Panc1 (cell line): ENCODE results near the gene EHD4. TPM values are rescaled to one million over a fixed set of nuclear protein-coding genes. Genes with fewer than 3 reads are reported as not detected.

Source experiments
- ATAC-seq: fragments of 200-7000 bp; cut with Tn5 transposase; 2 replicates; pipeline ENCODE4 v1.9.1; 2020; ENCODE audit warnings: mild to moderate bottlenecking, moderate library complexity
- BruUV-seq: library from RNA; stranded (reverse); fragments of 400-500 nt; replicated peaks from 2 replicates; lab custom pipeline; 2021; lab: Mats Ljungman, UMichigan
- CTCF ChIA-PET: fragments of 300-600 bp; sonication (Branson Sonifier 250); formaldehyde crosslinking; loops from one replicate; lab custom pipeline; 2022; ENCODE audit warnings: antibody characterized with exemption; lab: Charles Lee
- POLR2A ChIA-PET: fragments of 300-600 bp; sonication (Branson Sonifier 250); formaldehyde crosslinking; loops from one replicate; lab custom pipeline; 2022; ENCODE audit warnings: antibody characterized with exemption; lab: Charles Lee
- DNase-seq: peaks from one replicate; pipeline ENCODE4 v3.0.0-alpha.2; 2010; ENCODE audit warnings: low read depth, low spot score
- H3K27ac ChIP-seq: 2 replicates; pipeline ENCODE4 v1.5.1; 2011; ENCODE audit warnings: mild to moderate bottlenecking, low read length, inconsistent platforms
- H3K27me3 ChIP-seq: fragments of 200-500 bp; sonication (Bioruptor generic); 2 replicates; pipeline ENCODE4 v1.6.0; 2014; ENCODE audit warnings: low read length, inconsistent platforms; ENCODE audit not compliant: control insufficient read depth, insufficient read depth
- H3K36me3 ChIP-seq: fragments of 200-500 bp; sonication (Bioruptor generic); 2 replicates; pipeline ENCODE4 v1.5.1; 2014; ENCODE audit warnings: inconsistent platforms, mild to moderate bottlenecking, low read length, moderate library complexity; ENCODE audit not compliant: control insufficient read depth, insufficient read depth
- H3K4me1 ChIP-seq: 2 replicates; pipeline ENCODE4 v1.5.1; 2011; ENCODE audit warnings: inconsistent platforms, mild to moderate bottlenecking, low read length, moderate library complexity; ENCODE audit not compliant: control insufficient read depth, insufficient read depth
- H3K4me3 ChIP-seq, 2 experiments: 2 replicates each; pipeline ENCODE4 v1.5.1; 2011 to 2012; ENCODE audit warnings: low read depth in 2 of 2, low read length in 2 of 2, mild to moderate bottlenecking in 2 of 2, inconsistent platforms in 1 of 2, moderate library complexity in 1 of 2
- H3K9me3 ChIP-seq: fragments of 200-500 bp; sonication (Bioruptor generic); 2 replicates; pipeline ENCODE4 v1.5.1; 2014; ENCODE audit warnings: low read depth, mild to moderate bottlenecking, inconsistent platforms, low read length, moderate library complexity; ENCODE audit not compliant: control insufficient read depth, insufficient read depth
- POLR2AphosphoS5 ChIP-seq: IDR thresholded peaks from 2 replicates; pipeline ENCODE4 v1.6.1; 2012; ENCODE audit warnings: mild to moderate bottlenecking, low read depth, low read length, moderate library complexity
- SIN3A ChIP-seq: IDR thresholded peaks from 2 replicates; pipeline ENCODE4 v1.6.1; 2012; ENCODE audit warnings: low read depth, mild to moderate bottlenecking, low read length, moderate library complexity, borderline replicate concordance; ENCODE audit not compliant: insufficient read depth
- TCF7L2 ChIP-seq: IDR thresholded peaks from 2 replicates; pipeline ENCODE4 v1.6.1; 2011; ENCODE audit warnings: mild to moderate bottlenecking, low read depth, low read length, inconsistent platforms
- in situ Hi-C: cut with HindIII; loops from 2 replicates; pipeline ENCODE4 v1.10.0; 2016; ENCODE audit warnings: low sequenced_read_pairs, low pct_unique_long_range_greater_than_20kb
- intact Hi-C: fragments of 100-400 bp; cut with micrococcal nuclease; formaldehyde crosslinking; loops from one replicate; pipeline ENCODE4 v1.10.0; 2022; ENCODE audit not compliant: unreplicated experiment
- total RNA-seq: library from RNA; stranded (reverse); gene quantifications from one replicate; pipeline ENCODE4 v1.2.1, GENCODE V29; 2021; ENCODE audit not compliant: unreplicated experiment
- TF ChIP-seq, protein P1 (sequence below), 2 experiments: IDR thresholded peaks; 2 replicates each; pipeline ENCODE4 v1.6.1; 2011 to 2012; ENCODE audit warnings: low read depth in 2 of 2, control low read depth in 1 of 2, low read length in 1 of 2, mild to moderate bottlenecking in 1 of 2, moderate library complexity in 1 of 2; ENCODE audit not compliant: insufficient read depth in 1 of 2
- TF ChIP-seq, protein P2 (sequence below): fragments of 450-650 bp; IDR thresholded peaks from 2 replicates; pipeline ENCODE4 v1.5.1; 2017; ENCODE audit warnings: mild to moderate bottlenecking

EHD4 gene
- total RNA-seq, 1 experiment from 2014 or later, result 43.2 TPM

DNA sequence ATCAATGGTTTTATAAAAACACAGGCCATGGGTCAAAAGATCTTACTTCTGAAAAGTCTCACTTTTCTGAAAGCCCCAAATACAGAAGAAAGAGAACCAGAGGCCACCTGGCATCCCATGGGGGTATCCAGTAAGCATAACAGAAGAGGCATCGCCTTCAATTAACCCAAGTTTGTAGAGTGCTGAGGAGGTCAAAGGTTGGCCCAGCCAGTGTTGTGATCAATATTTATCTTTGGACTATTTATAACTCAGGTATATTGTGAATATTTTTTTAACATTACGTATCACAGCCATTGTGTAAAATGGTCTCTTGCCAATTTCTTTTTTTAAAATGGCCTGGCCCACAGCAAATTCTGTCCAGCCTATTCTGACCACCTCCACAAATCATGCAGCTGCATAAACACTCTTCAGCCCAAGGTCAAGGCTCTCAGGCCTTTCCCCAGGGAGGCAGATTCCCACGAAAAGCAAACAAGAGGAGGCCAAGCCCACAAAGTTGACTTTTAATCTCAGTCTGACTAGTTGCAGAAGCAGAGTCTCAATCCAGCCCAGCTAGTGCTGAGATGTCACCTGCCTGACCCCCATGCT is 52.3 kb downstream of the EHD4 start:
- Histone ChIP-seq H3K9me3 (no peaks in the 10 kb centered on the region), H3K4me3 (no peak overlapping the region), H3K36me3 (no peaks in the 10 kb centered on the region), H3K4me1 (peaks cover 17% of the 10 kb centered on the region), H3K27me3 (no peaks in the 10 kb centered on the region), H3K27ac (peak overlapping the region; percentile 30; the same call in 1 of the 2 replicates)
- DNase-seq, result no peak
- BruUV-seq, result no TSS peak
- ChIA-PET CTCF (no interaction called here), POLR2A (no interaction called here)
- in situ Hi-C loops, result no loop called here
- intact Hi-C loops, result no loop called here
- no peak for TF ChIP-seq POLR2AphosphoS5
- TF ChIP-seq SIN3A, result no peak
- TF ChIP-seq, protein P1, sequence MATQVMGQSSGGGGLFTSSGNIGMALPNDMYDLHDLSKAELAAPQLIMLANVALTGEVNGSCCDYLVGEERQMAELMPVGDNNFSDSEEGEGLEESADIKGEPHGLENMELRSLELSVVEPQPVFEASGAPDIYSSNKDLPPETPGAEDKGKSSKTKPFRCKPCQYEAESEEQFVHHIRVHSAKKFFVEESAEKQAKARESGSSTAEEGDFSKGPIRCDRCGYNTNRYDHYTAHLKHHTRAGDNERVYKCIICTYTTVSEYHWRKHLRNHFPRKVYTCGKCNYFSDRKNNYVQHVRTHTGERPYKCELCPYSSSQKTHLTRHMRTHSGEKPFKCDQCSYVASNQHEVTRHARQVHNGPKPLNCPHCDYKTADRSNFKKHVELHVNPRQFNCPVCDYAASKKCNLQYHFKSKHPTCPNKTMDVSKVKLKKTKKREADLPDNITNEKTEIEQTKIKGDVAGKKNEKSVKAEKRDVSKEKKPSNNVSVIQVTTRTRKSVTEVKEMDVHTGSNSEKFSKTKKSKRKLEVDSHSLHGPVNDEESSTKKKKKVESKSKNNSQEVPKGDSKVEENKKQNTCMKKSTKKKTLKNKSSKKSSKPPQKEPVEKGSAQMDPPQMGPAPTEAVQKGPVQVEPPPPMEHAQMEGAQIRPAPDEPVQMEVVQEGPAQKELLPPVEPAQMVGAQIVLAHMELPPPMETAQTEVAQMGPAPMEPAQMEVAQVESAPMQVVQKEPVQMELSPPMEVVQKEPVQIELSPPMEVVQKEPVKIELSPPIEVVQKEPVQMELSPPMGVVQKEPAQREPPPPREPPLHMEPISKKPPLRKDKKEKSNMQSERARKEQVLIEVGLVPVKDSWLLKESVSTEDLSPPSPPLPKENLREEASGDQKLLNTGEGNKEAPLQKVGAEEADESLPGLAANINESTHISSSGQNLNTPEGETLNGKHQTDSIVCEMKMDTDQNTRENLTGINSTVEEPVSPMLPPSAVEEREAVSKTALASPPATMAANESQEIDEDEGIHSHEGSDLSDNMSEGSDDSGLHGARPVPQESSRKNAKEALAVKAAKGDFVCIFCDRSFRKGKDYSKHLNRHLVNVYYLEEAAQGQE (IDR thresholded peaks at IDR 0.05; ENCODE audit: insufficient read depth in 1 of 2, low read depth in 2 of 2, low read length in 1 of 2), result no peak
- TF ChIP-seq, protein P2, sequence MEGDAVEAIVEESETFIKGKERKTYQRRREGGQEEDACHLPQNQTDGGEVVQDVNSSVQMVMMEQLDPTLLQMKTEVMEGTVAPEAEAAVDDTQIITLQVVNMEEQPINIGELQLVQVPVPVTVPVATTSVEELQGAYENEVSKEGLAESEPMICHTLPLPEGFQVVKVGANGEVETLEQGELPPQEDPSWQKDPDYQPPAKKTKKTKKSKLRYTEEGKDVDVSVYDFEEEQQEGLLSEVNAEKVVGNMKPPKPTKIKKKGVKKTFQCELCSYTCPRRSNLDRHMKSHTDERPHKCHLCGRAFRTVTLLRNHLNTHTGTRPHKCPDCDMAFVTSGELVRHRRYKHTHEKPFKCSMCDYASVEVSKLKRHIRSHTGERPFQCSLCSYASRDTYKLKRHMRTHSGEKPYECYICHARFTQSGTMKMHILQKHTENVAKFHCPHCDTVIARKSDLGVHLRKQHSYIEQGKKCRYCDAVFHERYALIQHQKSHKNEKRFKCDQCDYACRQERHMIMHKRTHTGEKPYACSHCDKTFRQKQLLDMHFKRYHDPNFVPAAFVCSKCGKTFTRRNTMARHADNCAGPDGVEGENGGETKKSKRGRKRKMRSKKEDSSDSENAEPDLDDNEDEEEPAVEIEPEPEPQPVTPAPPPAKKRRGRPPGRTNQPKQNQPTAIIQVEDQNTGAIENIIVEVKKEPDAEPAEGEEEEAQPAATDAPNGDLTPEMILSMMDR, result no peak
- TF ChIP-seq TCF7L2, result no peak
- no peak for ATAC-seq

DNA sequence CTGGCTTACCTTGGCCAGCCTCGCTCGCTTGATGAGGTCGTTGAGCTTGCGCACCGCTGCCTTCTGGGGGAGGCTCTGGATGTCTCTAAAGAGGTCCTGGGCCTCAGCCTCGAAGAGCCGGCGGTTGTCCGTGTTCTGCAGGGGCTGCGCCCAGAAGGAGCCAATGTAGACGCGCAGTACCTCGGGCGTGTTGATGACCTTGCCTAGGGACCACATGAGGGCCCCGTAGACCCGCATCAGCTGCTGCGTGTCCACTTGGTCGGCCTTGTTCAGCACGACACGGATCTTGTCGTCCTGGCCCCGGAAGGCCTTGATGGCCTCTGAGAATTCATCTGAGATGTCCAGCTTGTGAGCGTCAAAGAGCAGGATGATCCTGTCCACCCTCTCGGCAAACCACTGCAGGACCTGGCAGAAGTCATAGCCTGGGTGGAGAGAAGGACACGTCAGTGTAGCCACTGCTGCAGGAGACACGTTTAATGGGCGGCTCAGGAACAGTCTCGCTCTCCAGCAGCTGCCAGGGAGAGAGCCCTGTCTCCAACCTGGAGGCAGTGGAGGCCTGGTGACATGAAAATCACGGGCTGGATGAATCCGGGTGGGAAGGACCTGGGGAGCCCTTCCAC is 53.0 kb downstream of the EHD4 start:
- ChIA-PET CTCF (no interaction called here), POLR2A (no interaction called here)
- no peaks in the 10 kb centered on the region for H3K36me3 ChIP-seq
- intact Hi-C loops, result no loop called here
- ATAC-seq, result no peak
- no peak overlapping the region for H3K4me3 ChIP-seq
- BruUV-seq, result no TSS peak
- in situ Hi-C loops, result no loop called here
- no peaks in the 10 kb centered on the region for H3K27me3 ChIP-seq
- peaks cover 17% of the 10 kb centered on the region for H3K4me1 ChIP-seq
- H3K27ac ChIP-seq, result no peak overlapping the region
- no peak for DNase-seq
- H3K9me3 ChIP-seq, result no peaks in the 10 kb centered on the region
- TF ChIP-seq, protein P1 (IDR thresholded peaks at IDR 0.05; ENCODE audit: insufficient read depth in 1 of 2, low read depth in 2 of 2, low read length in 1 of 2), result no peak
- no peak for TF ChIP-seq POLR2AphosphoS5
- TF ChIP-seq SIN3A, result no peak
- TF ChIP-seq, protein P2, result no peak
- TF ChIP-seq TCF7L2, result no peak
